Left lung (tissue), 10 donors: ENCODE data around the gene CAVIN1. TPM values are rescaled to one million over a fixed set of nuclear protein-coding genes. Genes with fewer than 3 reads are reported as not detected.
A peak's percentile ranks its signal among the peaks of the same experiment; 100 is the strongest.

Experiments
- ATAC-seq: fragments of 200-7000 bp; cut with Tn5 transposase; one replicate; pipeline ENCODE4 v1.9.1; 2020; ENCODE audit warnings: moderate library complexity
- DNase-seq, 4 donors: peaks; one replicate each; pipeline ENCODE4 v3.0.0-alpha.2; 2013 to 2020
- H3K27ac ChIP-seq, 2 donors: fragments of 200-600 bp; sonication (generic) in 1 of 2; one replicate each; pipeline versions ENCODE4 v1.5.0 to v1.8.0; 2020 to 2021
- H3K27me3 ChIP-seq, 2 donors: fragments of 200-600 bp; sonication (generic) in 1 of 2; one replicate each; pipeline versions ENCODE4 v1.5.0 to v1.8.0; 2020 to 2021
- H3K36me3 ChIP-seq, 2 donors: fragments of 200-600 bp; sonication (generic) in 1 of 2; one replicate each; pipeline versions ENCODE4 v1.5.0 to v1.8.0; 2020 to 2021
- H3K4me1 ChIP-seq, 2 donors: fragments of 200-600 bp; one replicate each; pipeline ENCODE4 v1.8.0; 2021
- H3K4me3 ChIP-seq, 2 donors: fragments of 200-600 bp; sonication (generic) in 1 of 2; one replicate each; pipeline versions ENCODE4 v1.5.0 to v1.8.0; 2020 to 2021; ENCODE audit warnings: mild to moderate bottlenecking in 1 of 2
- H3K9me3 ChIP-seq, 2 donors: fragments of 200-600 bp; sonication (generic) in 1 of 2; one replicate each; pipeline versions ENCODE4 v1.5.0 to v1.8.0; 2020 to 2021
- CTCF ChIP-seq, 2 donors: fragments of 200-600 bp; sonication (generic) in 1 of 2; IDR thresholded peaks; one replicate each; pipeline versions ENCODE4 v1.5.0 to v1.8.0; 2021; ENCODE audit warnings: antibody characterized with exemption in 2 of 2
- intact Hi-C, 2 donors: fragments of 100-400 bp; cut with DNase I; formaldehyde crosslinking; loops; one replicate each; pipeline versions ENCODE4 v1.11.2 to v1.14.2; 2022
- polyA plus RNA-seq, 6 donors: library from polyadenylated mRNA; unstranded; fragments of 120-200 nt; gene quantifications; one replicate each; pipeline ENCODE4 v1.2.1, GENCODE V29; 2013; ENCODE audit not compliant: insufficient read length in 6 of 6
- total RNA-seq, 2 donors: library from RNA; stranded (reverse); fragmentation: NEBNext Ultra II Directional; extraction: Animal tissue kit (Norgen Biotek cat#: 25700); gene quantifications; one replicate each; pipeline ENCODE4 v1.2.1, GENCODE V29; 2021
- donor health status: DM: no; HTN: yes; CAD: no.
- donor health status: DM: no; HTN: no; CAD: no.

The CAVIN1 gene
- total and polyA plus RNA-seq, 8 donors = 163 to 320 (median 211) TPM

DNA sequence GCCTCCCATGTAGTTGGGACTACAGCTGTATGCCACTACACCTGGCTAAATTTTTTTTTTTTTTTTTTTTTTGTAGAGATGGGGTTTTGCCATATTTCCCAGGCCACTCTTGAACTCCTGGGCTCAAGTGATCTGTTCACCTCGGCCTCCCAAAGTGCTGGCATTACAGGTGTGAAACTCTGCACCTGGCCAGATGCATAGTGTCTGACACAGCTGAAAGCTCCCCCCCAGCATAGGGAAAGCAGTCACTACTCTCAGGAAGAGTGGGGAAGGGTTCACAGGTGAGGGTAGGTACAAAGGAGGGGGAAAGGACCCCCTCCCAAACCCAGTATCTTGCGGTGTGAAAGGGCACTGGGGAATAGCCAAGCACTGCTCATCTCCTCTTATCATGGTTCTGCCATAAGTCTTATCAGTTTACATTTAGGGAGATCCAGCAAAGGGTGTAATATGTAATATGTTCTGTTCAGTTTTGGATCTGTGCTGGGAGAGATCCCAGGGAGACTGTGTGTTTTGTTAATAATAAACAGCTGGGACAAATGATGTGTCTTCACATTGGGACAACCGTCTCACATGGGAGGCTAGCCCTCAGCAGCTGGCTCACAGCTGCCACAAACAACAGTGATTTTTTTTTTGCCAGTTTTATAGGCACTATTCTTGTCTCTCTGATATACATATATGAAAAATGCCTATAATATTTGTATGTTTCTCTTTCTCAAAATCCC is 6.8 kb upstream of the CAVIN1 start:
- TF ChIP-seq CTCF (IDR thresholded peaks at IDR 0.05) = no peak
- intact Hi-C loops = no loop called here

DNA sequence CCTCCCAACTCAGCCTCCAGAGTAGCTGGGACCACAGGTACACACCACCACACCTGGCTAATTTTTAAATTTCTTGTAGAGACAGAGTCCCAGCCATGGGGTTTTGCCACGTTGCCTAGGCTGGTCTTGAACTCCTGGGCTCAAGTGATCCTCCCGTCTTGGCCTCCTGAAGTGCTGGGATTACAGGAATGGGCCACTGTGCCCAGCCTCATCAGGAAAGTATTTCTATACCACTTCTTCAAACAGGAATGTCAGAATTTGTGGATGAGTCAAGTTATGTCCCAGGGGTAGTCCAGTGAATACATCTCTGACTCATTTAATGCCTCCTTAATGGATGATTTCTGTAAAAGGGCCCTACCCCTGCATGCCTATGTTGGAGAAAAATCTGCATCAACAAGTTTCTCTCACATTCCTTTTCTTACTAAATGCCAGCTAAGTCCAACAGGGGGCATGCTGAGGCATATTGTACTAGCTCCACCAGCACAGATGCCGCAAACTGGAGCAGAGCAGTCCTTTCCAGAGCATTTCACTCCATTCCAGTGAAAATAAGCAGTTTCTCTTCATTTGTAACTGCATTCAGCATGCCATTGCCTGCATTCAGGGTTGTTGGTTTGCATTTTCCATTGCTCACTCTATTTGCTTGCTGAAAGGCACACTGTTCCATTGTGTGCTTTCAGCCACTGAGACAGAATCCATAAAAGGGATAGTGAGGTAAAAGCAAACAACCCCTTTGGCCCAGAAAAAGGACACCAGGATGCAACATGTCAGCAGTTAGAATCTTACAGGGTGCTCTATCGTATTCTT is 5.3 kb upstream of the CAVIN1 start:
- Histone ChIP-seq H3K27ac (peak overlapping the region; percentile 23 to 26), H3K9me3 (no peaks in the 10 kb centered on the region), H3K4me1 (peaks cover 0 to 19% of the 10 kb centered on the region in 2 donors), H3K4me3 (no peak overlapping the region), H3K27me3 (peaks cover 0 to 20% of the 10 kb centered on the region in 2 donors), H3K36me3 (no peaks in the 10 kb centered on the region)
- ATAC-seq = peak; percentile 88
- intact Hi-C loops = no loop called here
- peak; percentile 49 to 68 for TF ChIP-seq CTCF (IDR thresholded peaks at IDR 0.05)
- DNase-seq = peak in 3 of 4 donors; percentile 42 to 76 (median 55)

More for the DNA sequence above, 6.8 kb upstream of the CAVIN1 start:
- ATAC-seq = no peak
- Histone ChIP-seq H3K27ac (no peak overlapping the region), H3K4me3 (no peak overlapping the region), H3K4me1 (peaks cover 0 to 16% of the 10 kb centered on the region in 2 donors), H3K9me3 (no peaks in the 10 kb centered on the region), H3K27me3 (peaks cover 0 to 5% of the 10 kb centered on the region in 2 donors), H3K36me3 (no peaks in the 10 kb centered on the region)
- peak in 2 of 4 donors; percentile 63 to 81 for DNase-seq

- TF ChIP-seq CTCF (IDR thresholded peaks at IDR 0.05) = no peak
- H3K4me1 ChIP-seq = peaks cover 5 to 46% of the 10 kb centered on the region in 2 donors
- no peaks in the 10 kb centered on the region for H3K36me3 ChIP-seq
- H3K27me3 ChIP-seq = peaks cover 0 to 51% of the 10 kb centered on the region in 2 donors
- DNase-seq (no peak), ATAC-seq (no peak)
- H3K27ac ChIP-seq = no peak overlapping the region
- intact Hi-C loops = loop anchor here in 1 of 2 donors (5.0 kb wide), 1 partner anchor 92 kb away; no protein-coding TSS in a partner anchor
- H3K4me3 ChIP-seq = no peak overlapping the region
- H3K9me3 ChIP-seq = no peaks in the 10 kb centered on the region
Measured at GRCh38 chr17:42424991-42425610, 2.0 kb upstream of the CAVIN1 start.

DNA sequence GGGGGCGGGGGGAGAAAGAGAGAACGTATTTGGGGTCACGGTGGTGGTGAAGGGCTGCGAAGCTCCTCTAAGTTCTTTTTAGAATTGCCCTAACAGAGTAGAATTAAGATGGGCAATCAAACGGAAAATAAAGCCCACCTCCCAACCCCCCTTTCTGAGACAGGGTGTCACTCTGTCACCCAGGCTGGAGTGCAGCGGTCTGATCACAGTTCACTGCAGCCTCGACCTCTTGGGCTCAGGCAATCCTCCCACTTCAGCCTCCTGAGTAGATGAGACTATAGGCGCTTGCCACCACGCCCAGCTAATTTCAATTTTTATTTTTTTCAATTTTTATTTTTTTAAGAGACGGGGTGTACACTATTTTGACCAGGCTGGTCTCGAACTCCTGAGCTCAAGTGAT is 710 bp upstream of the CAVIN1 start:
- H3K9me3 ChIP-seq = no peaks in the 10 kb centered on the region
- ATAC-seq (no peak), DNase-seq (no peak)
- peaks cover 5 to 56% of the 10 kb centered on the region in 2 donors for H3K4me1 ChIP-seq
- no peaks in the 10 kb centered on the region for H3K36me3 ChIP-seq
- intact Hi-C loops = loop anchor here in 1 of 2 donors (5.0 kb wide), 1 partner anchor 94 kb away; no protein-coding TSS in a partner anchor
- peak overlapping the region; percentile 68 to 69 for H3K4me3 ChIP-seq
- H3K27ac ChIP-seq = peak overlapping the region; percentile 89 to 91
- no peak for TF ChIP-seq CTCF (IDR thresholded peaks at IDR 0.05)
- peaks cover 0 to 51% of the 10 kb centered on the region in 2 donors for H3K27me3 ChIP-seq
